ENCODE data around the gene LRP5. TPM values are rescaled to one million over a fixed set of nuclear protein-coding genes. Genes with fewer than 3 reads are reported as not detected.

The LRP5 gene
- total RNA-seq, 3 donors from 2014 or later, result 23.6 to 48.8 (median 24.5) TPM

GRCh38 chr11:68448604-68449011 lies 136.2 kb downstream of the LRP5 start:
- TF ChIP-seq CTCF (IDR thresholded peaks at IDR 0.05) (no peak), POLR2AphosphoS5 (IDR thresholded peaks at IDR 0.05) (no peak), POLR2A (IDR thresholded peaks at IDR 0.05) (no peak)
- H3K27ac ChIP-seq, result no peak overlapping the region
- H3K9me3 ChIP-seq, result no peaks in the 10 kb centered on the region
- H3K36me3 ChIP-seq, result peaks cover 4% of the 10 kb centered on the region
- no peaks in the 10 kb centered on the region for H3K27me3 ChIP-seq
- intact Hi-C loops (cut with DNase I; ENCODE audit: low total_unique reads), result loop anchor here (2.0 kb wide), 1 partner anchor 150 kb away; no protein-coding TSS in a partner anchor
- no peak overlapping the region for H3K4me3 ChIP-seq
- H3K4me1 ChIP-seq, result no peaks in the 10 kb centered on the region
- no peak for DNase-seq (ENCODE audit: low spot score in 2 of 2)

DNA sequence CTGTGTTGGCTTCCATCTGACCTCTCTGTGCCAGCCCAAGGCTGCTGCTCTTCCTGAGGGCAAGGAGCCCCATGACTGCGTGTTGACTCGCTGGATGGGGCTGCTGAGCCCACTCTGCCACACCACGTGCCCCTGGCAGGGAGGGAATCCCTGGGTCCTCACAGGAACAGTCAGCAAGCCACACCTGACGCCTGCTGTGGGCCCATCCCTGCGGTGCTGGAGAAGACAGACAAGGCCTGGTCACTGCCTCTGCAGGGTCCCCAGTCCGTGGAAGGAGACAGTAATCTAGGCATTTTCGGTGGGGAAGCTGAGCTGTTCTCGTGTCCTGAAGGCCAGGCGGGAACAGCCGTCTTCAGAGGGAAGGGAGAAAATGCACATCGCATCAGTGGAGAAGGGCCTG lies 137.6 kb downstream of the LRP5 start:
- Histone ChIP-seq H3K27me3 (no peaks in the 10 kb centered on the region), H3K9me3 (no peaks in the 10 kb centered on the region), H3K4me3 (no peak overlapping the region), H3K27ac (no peak overlapping the region), H3K36me3 (peaks cover 4% of the 10 kb centered on the region), H3K4me1 (no peaks in the 10 kb centered on the region)
- intact Hi-C loops (cut with DNase I; ENCODE audit: low total_unique reads), result loop anchor here (2.0 kb wide), 1 partner anchor 151 kb away; no protein-coding TSS in a partner anchor
- DNase-seq (ENCODE audit: low spot score in 2 of 2), result no peak
- TF ChIP-seq POLR2AphosphoS5 (IDR thresholded peaks at IDR 0.05) (no peak), CTCF (IDR thresholded peaks at IDR 0.05) (no peak), POLR2A (IDR thresholded peaks at IDR 0.05) (no peak)

DNA sequence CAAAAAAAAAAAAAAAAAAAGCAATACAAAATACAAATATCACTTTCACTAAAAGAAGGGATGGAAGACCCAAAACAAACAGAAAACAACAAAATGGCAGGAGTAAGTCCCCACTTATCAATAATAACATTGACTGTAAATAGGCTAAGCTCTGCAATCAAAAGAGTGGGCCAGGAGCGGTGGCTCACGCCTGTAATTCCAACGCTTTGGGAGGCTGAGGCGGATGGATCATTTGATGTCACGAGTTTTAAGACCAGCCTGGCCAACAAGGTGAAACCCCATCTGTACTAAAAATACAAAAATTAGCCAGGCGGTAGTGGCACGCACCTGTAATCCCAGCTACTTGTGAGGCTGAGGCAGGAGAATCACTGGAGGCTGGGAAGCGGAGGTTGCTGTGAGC lies 138.3 kb downstream of the LRP5 start:
- Histone ChIP-seq H3K4me3 (no peak overlapping the region), H3K36me3 (peaks cover 4% of the 10 kb centered on the region), H3K9me3 (no peaks in the 10 kb centered on the region), H3K27me3 (no peaks in the 10 kb centered on the region), H3K4me1 (no peaks in the 10 kb centered on the region), H3K27ac (no peak overlapping the region)
- TF ChIP-seq CTCF (IDR thresholded peaks at IDR 0.05) (no peak), POLR2AphosphoS5 (IDR thresholded peaks at IDR 0.05) (no peak), POLR2A (IDR thresholded peaks at IDR 0.05) (no peak)
- intact Hi-C loops (cut with DNase I; ENCODE audit: low total_unique reads), result no loop called here
- no peak for DNase-seq (ENCODE audit: low spot score in 2 of 2)

DNA sequence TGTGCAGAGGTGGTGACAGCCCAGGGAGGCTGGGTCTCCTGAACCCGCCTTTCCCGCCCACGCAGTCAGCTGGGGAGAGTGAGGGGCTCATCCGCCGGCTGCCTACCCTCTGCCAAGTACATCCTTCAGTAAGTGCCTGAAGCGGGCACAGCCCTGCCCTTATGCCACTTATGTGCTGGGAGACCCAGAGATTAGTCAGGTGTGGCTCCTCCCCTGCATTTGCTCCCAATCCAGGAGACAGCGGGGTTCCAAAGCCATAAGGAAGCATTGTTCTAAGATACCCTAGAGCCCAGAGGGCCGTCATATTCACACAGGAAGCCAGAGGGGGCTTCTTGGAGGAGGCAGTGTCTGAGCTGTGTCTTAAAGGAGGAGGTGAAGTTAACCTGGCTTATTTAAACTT lies 142.4 kb downstream of the LRP5 start:
- no peaks in the 10 kb centered on the region for H3K27me3 ChIP-seq
- H3K4me1 ChIP-seq, result no peaks in the 10 kb centered on the region
- no peaks in the 10 kb centered on the region for H3K9me3 ChIP-seq
- no peaks in the 10 kb centered on the region for H3K36me3 ChIP-seq
- intact Hi-C loops (cut with DNase I; ENCODE audit: low total_unique reads), result no loop called here
- H3K4me3 ChIP-seq, result no peak overlapping the region
- TF ChIP-seq POLR2AphosphoS5 (IDR thresholded peaks at IDR 0.05) (no peak), POLR2A (IDR thresholded peaks at IDR 0.05) (no peak), CTCF (IDR thresholded peaks at IDR 0.05) (no peak)
- DNase-seq (ENCODE audit: low spot score in 2 of 2), result no peak
- no peak overlapping the region for H3K27ac ChIP-seq

GRCh38 chr11:68455485-68455884 lies 143.1 kb downstream of the LRP5 start:
- peak overlapping the region; percentile 23 to 61 for H3K27ac ChIP-seq
- intact Hi-C loops (cut with DNase I; ENCODE audit: low total_unique reads), result no loop called here
- no peak for DNase-seq (ENCODE audit: low spot score in 2 of 2)
- no peak overlapping the region for H3K4me3 ChIP-seq
- H3K9me3 ChIP-seq, result no peaks in the 10 kb centered on the region
- H3K4me1 ChIP-seq, result no peaks in the 10 kb centered on the region
- no peaks in the 10 kb centered on the region for H3K36me3 ChIP-seq
- no peaks in the 10 kb centered on the region for H3K27me3 ChIP-seq
- TF ChIP-seq CTCF (IDR thresholded peaks at IDR 0.05) (no peak), POLR2A (IDR thresholded peaks at IDR 0.05) (no peak), POLR2AphosphoS5 (IDR thresholded peaks at IDR 0.05) (no peak)
